Mammary epithelial cell (primary cell): ENCODE measurements around the gene TAF4.

Experiments
- EZH2 ChIP-seq: IDR thresholded peaks from 2 replicates; pipeline ENCODE4 v1.6.1; 2012; ENCODE audit warnings: low read length, inconsistent platforms, borderline replicate concordance
- TF ChIP-seq, protein P1 (sequence below), 2 donors: IDR thresholded peaks in 1 of 2; conservative IDR thresholded peaks in 1 of 2; 2 replicates each; pipeline ENCODE4 v1.5.1; 2011 to 2012; ENCODE audit warnings: inconsistent platforms in 2 of 2, low read length in 2 of 2, mild to moderate bottlenecking in 2 of 2, control low read depth in 1 of 2, low read depth in 1 of 2; ENCODE audit not compliant: insufficient read depth in 1 of 2; ENCODE audit errors: extremely low read depth in 1 of 2

DNA sequence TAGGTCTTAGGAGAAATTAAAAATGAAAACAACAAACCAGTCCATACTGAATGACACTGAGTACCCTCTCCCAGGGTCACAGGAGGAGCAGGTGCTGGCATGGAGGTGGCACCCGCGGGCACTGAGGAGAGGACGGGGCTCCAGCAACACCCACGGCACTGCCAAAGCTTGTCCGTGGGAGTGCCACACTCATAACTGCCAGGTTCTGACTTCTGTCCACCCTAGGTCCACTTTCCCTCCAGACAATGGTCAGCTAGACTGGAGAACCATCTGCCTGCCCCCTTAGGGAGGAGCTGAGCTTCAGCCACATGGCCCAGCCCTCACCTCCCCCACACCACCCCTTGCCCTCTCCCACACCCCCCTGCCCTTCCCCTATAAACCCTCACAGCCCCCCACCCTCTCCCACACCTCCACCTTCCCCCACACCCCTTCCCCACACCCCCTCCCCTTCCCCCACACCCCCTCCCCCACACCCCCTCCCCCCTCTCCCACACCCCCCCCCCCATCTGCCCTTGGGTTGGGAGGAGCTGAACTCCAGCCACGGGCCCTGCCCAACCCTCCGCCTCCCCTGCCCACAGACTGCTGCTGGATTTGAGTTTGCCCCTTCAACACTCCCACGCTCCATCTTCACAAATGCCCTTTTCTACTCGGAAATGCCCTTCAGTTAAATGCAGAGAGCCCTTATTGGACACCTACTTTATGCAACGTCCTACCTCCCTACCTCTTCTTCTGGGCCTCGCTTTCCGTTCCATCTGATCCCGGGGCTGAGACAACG is 129.6 kb downstream of the TAF4 start:
- TF ChIP-seq, protein P1, sequence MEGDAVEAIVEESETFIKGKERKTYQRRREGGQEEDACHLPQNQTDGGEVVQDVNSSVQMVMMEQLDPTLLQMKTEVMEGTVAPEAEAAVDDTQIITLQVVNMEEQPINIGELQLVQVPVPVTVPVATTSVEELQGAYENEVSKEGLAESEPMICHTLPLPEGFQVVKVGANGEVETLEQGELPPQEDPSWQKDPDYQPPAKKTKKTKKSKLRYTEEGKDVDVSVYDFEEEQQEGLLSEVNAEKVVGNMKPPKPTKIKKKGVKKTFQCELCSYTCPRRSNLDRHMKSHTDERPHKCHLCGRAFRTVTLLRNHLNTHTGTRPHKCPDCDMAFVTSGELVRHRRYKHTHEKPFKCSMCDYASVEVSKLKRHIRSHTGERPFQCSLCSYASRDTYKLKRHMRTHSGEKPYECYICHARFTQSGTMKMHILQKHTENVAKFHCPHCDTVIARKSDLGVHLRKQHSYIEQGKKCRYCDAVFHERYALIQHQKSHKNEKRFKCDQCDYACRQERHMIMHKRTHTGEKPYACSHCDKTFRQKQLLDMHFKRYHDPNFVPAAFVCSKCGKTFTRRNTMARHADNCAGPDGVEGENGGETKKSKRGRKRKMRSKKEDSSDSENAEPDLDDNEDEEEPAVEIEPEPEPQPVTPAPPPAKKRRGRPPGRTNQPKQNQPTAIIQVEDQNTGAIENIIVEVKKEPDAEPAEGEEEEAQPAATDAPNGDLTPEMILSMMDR (conservative IDR thresholded peaks at IDR 0.05 in 1 of 2, IDR thresholded peaks at IDR 0.05 in 1 of 2; ENCODE audit: extremely low read depth in 1 of 2, insufficient read depth in 1 of 2, low read depth in 1 of 2, low read length in 2 of 2), result no peak
- TF ChIP-seq EZH2, result no peak
